PC-3 (cell line): ENCODE data around the gene ATP2B2.

Source experiments
- CTCF ChIP-seq: fragments of 300-600 bp; sonication (generic); conservative IDR thresholded peaks from 2 replicates; pipeline ENCODE4 v1.5.1; 2017; ENCODE audit warnings: antibody characterized with exemption, low read depth, mild to moderate bottlenecking, low read length
- EZH2phosphoT487 ChIP-seq: fragments of 300-600 bp; sonication (generic); IDR thresholded peaks from 2 replicates; pipeline ENCODE4 v1.6.1; 2018; ENCODE audit warnings: mild to moderate bottlenecking, antibody characterized with exemption, low read length, borderline replicate concordance

GRCh38 chr3:10361375-10361774 lies 144.0 kb downstream of the ATP2B2 start:
- TF ChIP-seq CTCF (no peak), EZH2phosphoT487 (no peak)
